GM18870 (cell line): ENCODE measurements around the gene SOX12.
"Not testable (repeated sequence)": the region's sequence is repeated elsewhere in the genome, so short reads cannot be mapped to it uniquely, and the experiment has no call there.

ENCODE experiments used
- ATAC-seq: cut with Tn5 transposase; IDR thresholded peaks from one replicate; pipeline ENCODE4 v1.9.1; 2021; ENCODE audit warnings: moderate library complexity; ENCODE audit not compliant: unreplicated experiment

Gene SOX12

DNA sequence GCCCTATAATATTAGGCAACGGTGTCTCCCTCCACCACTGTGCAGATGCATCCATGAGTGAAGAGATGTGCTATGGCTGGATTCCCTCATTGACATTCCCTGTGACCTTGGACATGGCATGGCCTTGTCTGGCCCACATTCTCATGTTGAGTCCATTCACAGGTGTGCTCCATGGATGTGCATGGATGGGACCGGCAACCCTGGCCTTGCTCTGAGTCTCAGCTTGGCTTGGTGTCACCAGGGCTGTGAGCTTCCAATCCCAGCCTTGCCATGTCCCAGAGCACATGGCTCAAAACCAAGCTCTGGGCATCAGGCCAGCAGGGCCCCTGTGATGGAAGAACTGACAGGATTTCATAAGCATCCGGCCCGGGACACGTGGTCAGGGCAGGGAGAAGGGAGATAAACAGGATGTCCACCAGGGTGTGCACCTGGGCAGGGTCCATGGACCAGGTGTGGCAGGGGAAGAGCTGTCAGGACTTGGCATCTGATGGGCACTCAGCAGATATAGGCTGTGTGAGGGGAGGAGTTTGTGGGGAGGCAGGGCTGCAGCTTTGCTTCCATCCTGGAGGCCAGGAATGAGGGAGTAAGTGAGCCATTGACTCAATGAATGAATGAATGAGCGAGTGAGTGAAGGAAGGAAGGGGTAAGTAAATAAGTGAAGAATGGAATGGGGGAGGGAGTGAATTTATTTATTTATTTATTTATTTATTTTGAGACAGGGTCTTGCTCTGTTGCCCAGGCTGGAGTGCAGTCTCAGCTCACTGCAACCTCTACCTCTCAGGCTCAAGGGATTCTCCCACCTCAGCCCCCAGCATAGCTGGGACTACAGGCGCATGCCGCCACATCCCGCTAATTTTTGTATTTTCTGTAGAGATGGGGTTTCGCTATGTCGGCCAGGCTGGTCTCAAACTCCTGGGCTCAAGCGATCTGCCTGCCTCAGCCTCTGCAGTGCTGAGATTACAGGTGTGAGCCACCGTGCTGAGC lies 37.2 kb downstream of the SOX12 start:
- ATAC-seq: no peak

- ATAC-seq: no peak
These were observed 38.1 kb downstream of the SOX12 start for GRCh38 chr20:363319-364078.

GRCh38 chr20:364905-365794 lies 39.8 kb downstream of the SOX12 start:
- no peak for ATAC-seq

DNA sequence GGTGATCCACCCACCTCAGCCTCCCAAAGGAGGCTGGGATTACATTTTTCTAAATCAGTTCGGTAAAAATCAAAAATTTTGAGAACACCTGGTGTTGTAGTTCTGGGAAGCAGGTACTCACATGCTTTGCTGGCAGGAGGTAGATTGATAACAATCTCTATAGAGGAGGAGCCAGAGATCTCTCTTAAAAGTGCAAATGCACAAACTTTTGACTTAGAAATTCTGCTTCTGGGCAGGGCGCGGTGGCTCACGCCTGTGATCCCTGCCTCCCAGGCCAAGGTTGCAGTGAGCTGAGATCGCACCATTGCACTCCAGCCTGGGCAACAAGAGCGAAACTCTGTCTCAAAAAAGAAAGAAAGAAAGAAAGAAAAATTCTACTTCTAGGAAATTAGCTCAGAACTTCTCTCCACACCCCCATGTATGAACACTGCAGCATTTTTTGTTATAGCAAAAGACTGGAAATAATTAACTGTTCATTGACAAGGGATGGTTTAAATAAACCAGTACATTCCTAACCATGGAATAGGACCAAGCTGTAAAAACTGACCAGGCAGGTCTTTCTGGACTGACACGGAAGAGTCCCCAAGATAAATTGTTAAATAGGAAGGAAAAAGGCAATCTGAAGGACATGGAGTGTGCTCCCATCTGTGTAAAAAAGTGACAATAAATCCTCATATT lies 40.8 kb downstream of the SOX12 start:
- ATAC-seq: no peak

DNA sequence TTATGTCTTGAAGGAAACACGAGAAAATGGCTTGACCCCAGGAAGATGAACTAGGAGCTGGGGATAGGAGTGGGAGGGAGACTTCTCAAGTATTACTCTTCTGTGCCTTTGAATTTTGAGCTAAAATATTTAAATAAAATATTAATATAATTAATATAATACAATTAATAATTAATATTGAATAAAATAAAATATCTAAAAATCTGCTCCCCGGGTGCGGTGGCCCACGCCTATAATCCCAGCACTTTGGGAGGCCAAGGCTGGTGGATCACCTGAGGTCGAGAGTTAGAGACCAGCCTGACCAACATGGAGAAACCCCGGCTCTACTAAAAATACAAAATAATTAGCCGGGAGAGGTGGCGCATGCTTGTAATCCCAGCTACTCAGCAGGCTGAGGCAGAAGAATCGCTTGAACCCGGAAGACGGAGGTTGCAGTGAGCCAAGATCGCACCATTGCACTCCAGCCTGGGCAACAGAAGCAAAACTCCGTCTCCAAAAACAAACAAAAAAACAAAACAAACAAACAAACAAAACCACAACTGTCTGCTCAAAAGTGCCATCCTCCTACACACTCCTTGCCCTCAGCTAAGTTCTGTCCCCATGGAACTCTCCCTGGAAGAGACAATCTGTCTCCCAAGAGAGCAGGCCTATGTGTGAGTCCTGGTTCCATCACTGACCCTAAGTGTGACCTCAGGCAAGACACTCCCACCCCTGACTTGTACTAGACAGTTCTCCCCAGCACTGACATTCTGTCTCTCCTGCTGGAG lies 41.5 kb downstream of the SOX12 start:
- ATAC-seq: no peak

GRCh38 chr20:367486-367887 lies 42.1 kb downstream of the SOX12 start:
- no peak for ATAC-seq

GRCh38 chr20:368915-369314 lies 43.6 kb downstream of the SOX12 start:
- ATAC-seq: no peak

DNA sequence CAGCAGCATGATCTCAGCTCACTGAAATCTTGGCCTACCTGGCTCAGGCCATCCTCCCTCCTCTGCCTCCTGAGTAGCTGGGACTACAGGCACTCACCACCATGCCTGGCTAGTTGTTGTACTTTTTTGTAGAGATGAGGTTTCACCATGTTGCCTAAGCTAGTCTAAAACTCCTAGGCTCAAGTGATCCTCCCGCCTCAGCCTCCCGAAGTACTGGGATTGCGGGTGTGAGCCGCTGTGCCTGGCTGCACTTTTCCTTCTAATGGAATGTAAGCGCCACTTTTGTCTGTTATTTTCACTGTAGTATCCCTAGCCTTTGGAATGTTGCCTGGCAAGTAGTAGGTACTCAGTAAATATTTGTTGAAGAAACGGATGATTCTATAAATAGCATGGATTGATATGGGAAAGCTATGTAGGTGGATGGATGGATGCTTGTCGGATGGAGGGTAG lies 44.8 kb downstream of the SOX12 start:
- no peak for ATAC-seq

- ATAC-seq: no peak
These were observed 45.8 kb downstream of the SOX12 start for GRCh38 chr20:370977-371754.

DNA sequence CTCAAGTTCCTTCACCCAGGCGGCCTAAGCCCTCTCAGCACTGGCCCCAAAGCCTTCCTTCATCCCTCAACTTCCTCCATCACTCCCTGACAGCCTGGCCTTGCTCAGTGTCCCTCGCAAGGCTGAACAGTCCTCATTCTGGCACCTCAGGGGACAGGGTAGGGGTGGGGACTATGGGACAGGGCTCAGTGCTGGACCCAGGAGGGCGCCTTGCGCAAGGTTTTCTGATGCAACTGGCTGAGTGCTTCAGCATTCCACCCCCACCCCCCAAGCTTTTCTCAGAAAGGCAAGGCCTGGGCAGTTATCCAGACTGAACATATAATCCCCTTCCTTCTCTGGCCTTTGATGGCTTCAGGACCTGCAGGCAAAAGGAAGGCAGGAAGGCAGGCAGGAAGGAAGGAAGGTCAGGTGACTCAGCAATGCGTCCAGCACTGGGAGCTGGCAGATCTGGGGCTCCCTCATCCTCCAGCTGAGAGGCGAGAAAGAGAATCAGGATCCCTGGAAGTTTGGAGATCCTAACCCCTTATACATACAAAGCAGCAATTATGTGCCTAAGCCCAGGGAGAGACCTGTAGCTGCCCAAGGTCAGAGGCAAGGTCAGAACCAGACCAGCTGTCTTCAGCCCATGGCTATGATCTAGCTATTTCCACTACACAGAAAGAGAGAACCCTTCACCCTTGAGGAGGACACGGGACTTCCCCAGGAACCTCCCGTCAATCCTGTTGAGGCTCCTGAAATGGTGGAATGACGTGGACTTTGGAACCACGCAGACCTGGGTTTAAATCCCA lies 46.6 kb downstream of the SOX12 start:
- ATAC-seq: no peak

DNA sequence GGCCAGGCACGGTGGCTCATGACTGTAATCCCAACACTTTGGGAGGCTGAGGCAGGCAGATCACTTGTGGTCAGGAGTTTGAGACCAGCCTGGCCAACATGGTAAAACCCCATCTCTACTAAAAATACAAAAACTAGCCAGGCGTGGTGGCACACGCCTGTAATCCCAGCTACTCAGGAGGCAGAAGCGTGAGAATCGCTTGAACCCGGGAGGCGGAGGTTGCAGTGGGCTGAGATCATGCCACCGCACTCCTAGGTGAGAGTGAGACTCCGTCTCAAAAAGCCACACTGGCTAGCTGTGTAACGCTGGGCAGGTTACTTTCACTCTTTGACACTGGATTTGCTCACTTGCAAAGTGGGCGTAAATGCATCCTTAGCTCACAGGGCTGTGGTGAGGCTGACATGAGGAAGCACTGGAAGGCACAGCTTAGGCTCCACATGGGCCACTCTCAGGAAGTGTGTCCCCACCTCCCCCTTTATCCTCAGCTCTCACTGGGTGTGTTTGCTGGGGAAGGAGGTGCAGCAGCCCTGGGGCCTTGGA lies 47.3 kb downstream of the SOX12 start:
- ATAC-seq: not testable (repeated sequence)

GRCh38 chr20:373171-373890 lies 48.0 kb downstream of the SOX12 start:
- no peak for ATAC-seq

- no peak for ATAC-seq
These were observed 50.0 kb downstream of the SOX12 start for GRCh38 chr20:375265-375889.

DNA sequence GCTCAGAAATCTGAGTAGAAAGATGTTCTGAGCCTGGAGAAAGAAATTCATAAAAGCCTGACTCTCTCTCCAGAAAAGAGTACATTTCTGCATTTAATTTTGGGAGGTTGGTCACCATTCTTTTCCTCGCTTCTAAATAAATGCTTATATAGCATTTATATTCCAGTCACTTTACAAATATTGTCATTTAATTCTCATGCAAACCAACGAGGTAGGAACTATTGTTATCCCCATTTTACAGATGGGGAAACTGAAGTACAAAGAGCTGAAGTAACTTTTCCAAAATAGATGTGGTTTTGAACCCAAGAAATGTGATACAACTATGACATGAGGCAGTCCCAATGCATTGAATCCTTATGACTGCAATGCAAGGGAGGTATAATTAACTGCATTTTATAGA lies 50.7 kb downstream of the SOX12 start:
- ATAC-seq: no peak

DNA sequence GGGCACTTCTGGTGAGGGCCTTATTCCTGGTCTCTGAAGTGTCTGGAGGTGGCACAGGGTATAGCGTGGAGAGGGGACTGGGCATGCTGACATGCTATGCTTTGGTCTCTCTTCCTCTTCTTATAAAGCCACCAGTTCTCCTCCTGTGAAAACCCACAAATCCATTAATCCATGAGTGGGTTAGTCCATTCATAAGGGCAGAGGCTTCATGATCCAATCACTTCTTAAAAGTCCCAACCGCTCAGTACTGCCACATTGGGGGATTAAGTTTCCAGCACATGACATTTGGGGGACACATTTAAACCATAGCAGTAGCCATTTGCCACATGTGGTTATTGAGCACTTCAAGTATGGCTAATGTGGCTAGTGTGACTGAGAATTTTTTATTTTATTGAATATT lies 51.4 kb downstream of the SOX12 start:
- ATAC-seq: no peak

- ATAC-seq: not testable (repeated sequence)
These were observed 52.2 kb downstream of the SOX12 start for GRCh38 chr20:377578-377977.

GRCh38 chr20:378961-379336 lies 53.6 kb downstream of the SOX12 start:
- ATAC-seq: no peak
